A673 (cell line): Measurements from ENCODE around the gene RNU7-1. TPM values are rescaled to one million over a fixed set of nuclear protein-coding genes. Genes with fewer than 3 reads are reported as not detected.

Experiments used
- BruUV-seq: library from RNA; stranded (reverse); fragments of 400-500 nt; replicated peaks from 2 replicates; lab custom pipeline; 2021; lab: Mats Ljungman, UMichigan
- CTCF ChIA-PET: fragments of 300-600 bp; sonication (Branson Sonifier 250); formaldehyde crosslinking; loops from one replicate; lab custom pipeline; 2022; ENCODE audit warnings: antibody characterized with exemption; lab: Charles Lee
- POLR2A ChIA-PET: fragments of 300-600 bp; sonication (Branson Sonifier 250); formaldehyde crosslinking; loops from one replicate; lab custom pipeline; 2022; ENCODE audit warnings: antibody characterized with exemption; ENCODE audit not compliant: low non-redundant PET; lab: Charles Lee
- DNase-seq: peaks from one replicate; pipeline ENCODE4 v3.0.0-alpha.2; 2015; ENCODE audit warnings: low spot score
- H3K27ac ChIP-seq: fragments of 200-600 bp; sonication (generic); 2 replicates; pipeline ENCODE4 v1.5.1; 2016; ENCODE audit warnings: mixed run types, low read depth, mild to moderate bottlenecking, mixed read lengths, antibody characterized with exemption, low read length; ENCODE audit not compliant: poor library complexity, severe bottlenecking
- H3K27me3 ChIP-seq: fragments of 200-600 bp; sonication (generic); replicated peaks from 2 replicates; pipeline ENCODE4 v1.6.1; 2017; ENCODE audit warnings: mixed run types, low read depth, mild to moderate bottlenecking, mixed read lengths, antibody characterized with exemption, low read length; ENCODE audit not compliant: insufficient read depth, poor library complexity
- H3K36me3 ChIP-seq: fragments of 200-600 bp; sonication (generic); 2 replicates; pipeline ENCODE4 v1.6.1; 2016; ENCODE audit warnings: mixed run types, mild to moderate bottlenecking, mixed read lengths, antibody characterized with exemption, low read length; ENCODE audit not compliant: insufficient read depth, poor library complexity, severe bottlenecking
- H3K4me1 ChIP-seq: fragments of 200-600 bp; sonication (generic); 2 replicates; pipeline ENCODE4 v1.6.1; 2017; ENCODE audit warnings: mixed run types, mild to moderate bottlenecking, mixed read lengths, antibody characterized with exemption, low read length; ENCODE audit not compliant: insufficient read depth, poor library complexity, severe bottlenecking
- H3K4me3 ChIP-seq: fragments of 200-600 bp; sonication (generic); 2 replicates; pipeline ENCODE4 v1.5.1; 2016; ENCODE audit warnings: low read depth, mixed run types, mild to moderate bottlenecking, mixed read lengths, low read length; ENCODE audit not compliant: poor library complexity, severe bottlenecking
- H3K9me3 ChIP-seq: fragments of 200-600 bp; sonication (generic); 2 replicates; pipeline ENCODE4 v1.6.1; 2016; ENCODE audit warnings: mixed run types, low read depth, mild to moderate bottlenecking, mixed read lengths, antibody characterized with exemption, low read length; ENCODE audit not compliant: poor library complexity, severe bottlenecking
- CTCF ChIP-seq: fragments of 300-800, 200-600 bp; sonication (generic); conservative IDR thresholded peaks from 2 replicates; pipeline ENCODE4 v1.5.1; 2017; ENCODE audit warnings: low read depth, mild to moderate bottlenecking, antibody characterized with exemption, low read length, moderate library complexity, mixed read lengths
- EZH2 ChIP-seq: fragments of 200-600 bp; sonication (generic); IDR thresholded peaks from 2 replicates; pipeline ENCODE4 v1.6.1; 2017; ENCODE audit warnings: borderline replicate concordance, low read depth, mild to moderate bottlenecking, mixed read lengths, antibody characterized with exemption, low read length; ENCODE audit not compliant: poor library complexity, severe bottlenecking
- intact Hi-C: fragments of 100-400 bp; cut with micrococcal nuclease; formaldehyde crosslinking; loops from one replicate; pipeline ENCODE4 v1.10.0; 2022; ENCODE audit not compliant: unreplicated experiment
- total RNA-seq: library from RNA; stranded (reverse); gene quantifications from 2 replicates; pipeline ENCODE4 v1.2.3, GENCODE V29; 2021

RNU7-1 gene
- total RNA-seq, 1 experiment from 2014 or later, result not detected

- CTCF ChIA-PET, result interaction anchor here (0.5 to 2.0 kb wide), 6 partner anchors 22 to 96 kb away, joined by 3 to 20 read pairs (median 7); partner anchors contain the start of genes C12orf57 and RNU7-1
- POLR2A ChIA-PET, result interaction anchor here (1.0 to 1.9 kb wide), 2 partner anchors 18 to 21 kb away, joined by 3 to 6 read pairs; partner anchors contain the start of genes C12orf57 and RNU7-1
- Histone ChIP-seq H3K27me3 (no peaks in the 10 kb centered on the region), H3K9me3 (no peaks in the 10 kb centered on the region), H3K4me1 (peaks cover 60% of the 10 kb centered on the region), H3K4me3 (no peak overlapping the region), H3K27ac (peak overlapping the region; percentile 77), H3K36me3 (peaks cover 49% of the 10 kb centered on the region)
- intact Hi-C loops, result loop anchor here (10.0 kb wide), 1 partner anchor 200 kb away; the partner anchor contains the start of gene PTMS
- peak; percentile 95 for DNase-seq
- TF ChIP-seq CTCF (peak; percentile 96), EZH2 (no peak)
- BruUV-seq, result no TSS peak
Observed at GRCh38 chr12:6965026-6965661, 21.5 kb downstream of the RNU7-1 start.

- Histone ChIP-seq H3K27ac (peak overlapping the region; percentile 14), H3K9me3 (no peaks in the 10 kb centered on the region), H3K4me3 (no peak overlapping the region), H3K27me3 (no peaks in the 10 kb centered on the region), H3K4me1 (peaks cover 58% of the 10 kb centered on the region), H3K36me3 (peaks cover 49% of the 10 kb centered on the region)
- no peak for TF ChIP-seq EZH2
- TF ChIP-seq CTCF, result no peak
- ChIA-PET POLR2A (no interaction called here), CTCF (interaction anchor here (1.8 to 2.0 kb wide), 2 partner anchors 22 to 96 kb away, joined by 7 to 20 read pairs; partner anchors contain the start of genes C12orf57 and RNU7-1)
- BruUV-seq, result no TSS peak
- intact Hi-C loops, result loop anchor here (10.0 kb wide), 1 partner anchor 201 kb away; the partner anchor contains the start of gene PTMS
- no peak for DNase-seq
Observed at GRCh38 chr12:6965714-6966113, 22.1 kb downstream of the RNU7-1 start.

- BruUV-seq, result no TSS peak
- ChIA-PET POLR2A (no interaction called here), CTCF (interaction anchor here (0.9 kb wide), 1 partner anchor 22 kb away, joined by 3 read pairs; the partner anchor contains the start of genes C12orf57 and RNU7-1)
- no peaks in the 10 kb centered on the region for H3K27me3 ChIP-seq
- TF ChIP-seq EZH2 (no peak), CTCF (no peak)
- H3K27ac ChIP-seq, result peak overlapping the region; percentile 35
- no peak for DNase-seq
- H3K36me3 ChIP-seq, result peaks cover 49% of the 10 kb centered on the region
- no peaks in the 10 kb centered on the region for H3K9me3 ChIP-seq
- intact Hi-C loops, result loop anchor here (10.0 kb wide), 1 partner anchor 202 kb away; the partner anchor contains the start of gene PTMS
- H3K4me1 ChIP-seq, result peaks cover 52% of the 10 kb centered on the region
- no peak overlapping the region for H3K4me3 ChIP-seq
Observed at GRCh38 chr12:6966351-6966750, 22.7 kb downstream of the RNU7-1 start.
